ENCODE results near the gene SNF8. TPM values are rescaled to one million over a fixed set of nuclear protein-coding genes. Genes with fewer than 3 reads are reported as not detected.

The SNF8 gene
- polyA plus RNA-seq, 1 donor (not counting 4 experiments of a cell fraction or from before 2014, with no cell fraction given), result 90.5 TPM

DNA sequence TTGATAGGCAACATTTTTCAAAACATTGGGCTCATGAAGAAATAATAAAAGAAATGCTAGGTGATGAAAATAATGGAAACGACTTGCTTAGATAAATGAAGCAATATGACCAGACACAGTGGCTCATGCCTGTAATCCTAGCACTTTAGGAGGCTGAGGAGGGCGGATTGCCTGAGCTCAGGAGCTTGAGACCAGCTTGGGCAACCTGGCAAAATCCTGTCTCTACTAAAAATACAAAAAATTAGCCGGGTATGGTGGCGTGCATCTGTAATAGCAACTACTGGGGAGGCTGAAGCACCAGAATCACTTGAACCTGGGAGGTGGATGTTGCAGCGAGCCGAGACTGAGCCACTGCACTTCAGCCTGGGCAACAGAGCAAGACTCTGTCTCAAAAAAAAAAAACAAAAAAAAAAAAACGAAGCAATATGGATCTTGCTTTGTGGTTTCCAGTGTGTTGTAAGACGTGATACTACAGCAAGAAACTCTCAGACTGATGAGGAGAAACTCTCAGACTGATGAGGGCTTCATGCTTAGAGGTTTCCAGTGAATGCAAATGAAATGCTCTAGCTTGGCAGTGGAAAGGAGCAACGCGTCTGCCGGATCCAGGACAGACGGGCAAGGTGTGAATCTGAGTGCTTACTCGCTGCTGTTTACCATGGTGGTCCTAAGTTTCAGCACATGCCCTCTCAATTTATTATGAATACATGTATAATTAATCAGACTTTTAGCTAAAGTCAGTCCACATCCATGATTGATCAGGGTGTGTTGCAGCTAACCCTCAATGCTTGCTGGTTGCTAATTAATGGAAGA is 41.0 kb upstream of the SNF8 start:
- no peaks in the 10 kb centered on the region for H3K9me1 ChIP-seq (ENCODE audit: control insufficient read depth, extremely low read depth, insufficient read depth, low read length)
- H3K4me1 ChIP-seq (ENCODE audit: control insufficient read depth, extremely low read depth, insufficient read depth, low read length), result no peaks in the 10 kb centered on the region
- dilution Hi-C loops (cut with MboI; ENCODE audit: extremely low pct_ligation_motif_present, low sequenced_read_pairs), result no loop called here
- H2AFZ ChIP-seq (ENCODE audit: control insufficient read depth, low read length), result no peak overlapping the region
- peaks cover 17% of the 10 kb centered on the region for H3K27me3 ChIP-seq (ENCODE audit: control insufficient read depth, extremely low read depth, insufficient read depth, low read length)
- no peak overlapping the region for H3K4me3 ChIP-seq (ENCODE audit: control insufficient read depth in 2 of 3, extremely low read depth in 1 of 3, insufficient read depth in 2 of 3, low read depth in 1 of 3, low read length in 3 of 3)
- H3K79me2 ChIP-seq (ENCODE audit: control insufficient read depth, insufficient read depth, low read length), result no peaks in the 10 kb centered on the region
- no peaks in the 10 kb centered on the region for H3K9me3 ChIP-seq (ENCODE audit: control insufficient read depth, low read depth, low read length)
- no peaks in the 10 kb centered on the region for H3K36me3 ChIP-seq (ENCODE audit: control insufficient read depth in 2 of 2, extremely low read depth in 1 of 2, insufficient read depth in 2 of 2, low read length in 2 of 2)
- H3K9ac ChIP-seq (ENCODE audit: control insufficient read depth, extremely low read depth, insufficient read depth, low read length), result no peak overlapping the region
- FAIRE-seq, result no peak
- no peak overlapping the region for H3K27ac ChIP-seq (ENCODE audit: control insufficient read depth, insufficient read depth, low read length)
- no peaks in the 10 kb centered on the region for H4K20me1 ChIP-seq (ENCODE audit: control insufficient read depth, extremely low read depth, insufficient read depth, low read length)
- no peak for TF ChIP-seq EZH2 (IDR thresholded peaks at IDR 0.05; ENCODE audit: low read length)
- TF ChIP-seq, protein P1, sequence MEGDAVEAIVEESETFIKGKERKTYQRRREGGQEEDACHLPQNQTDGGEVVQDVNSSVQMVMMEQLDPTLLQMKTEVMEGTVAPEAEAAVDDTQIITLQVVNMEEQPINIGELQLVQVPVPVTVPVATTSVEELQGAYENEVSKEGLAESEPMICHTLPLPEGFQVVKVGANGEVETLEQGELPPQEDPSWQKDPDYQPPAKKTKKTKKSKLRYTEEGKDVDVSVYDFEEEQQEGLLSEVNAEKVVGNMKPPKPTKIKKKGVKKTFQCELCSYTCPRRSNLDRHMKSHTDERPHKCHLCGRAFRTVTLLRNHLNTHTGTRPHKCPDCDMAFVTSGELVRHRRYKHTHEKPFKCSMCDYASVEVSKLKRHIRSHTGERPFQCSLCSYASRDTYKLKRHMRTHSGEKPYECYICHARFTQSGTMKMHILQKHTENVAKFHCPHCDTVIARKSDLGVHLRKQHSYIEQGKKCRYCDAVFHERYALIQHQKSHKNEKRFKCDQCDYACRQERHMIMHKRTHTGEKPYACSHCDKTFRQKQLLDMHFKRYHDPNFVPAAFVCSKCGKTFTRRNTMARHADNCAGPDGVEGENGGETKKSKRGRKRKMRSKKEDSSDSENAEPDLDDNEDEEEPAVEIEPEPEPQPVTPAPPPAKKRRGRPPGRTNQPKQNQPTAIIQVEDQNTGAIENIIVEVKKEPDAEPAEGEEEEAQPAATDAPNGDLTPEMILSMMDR (optimal IDR thresholded peaks at IDR 0.05 in 1 of 3, IDR thresholded peaks at IDR 0.05 in 1 of 3, conservative IDR thresholded peaks at IDR 0.05 in 1 of 3; ENCODE audit: extremely low read depth in 1 of 3, insufficient read depth in 2 of 3, low read length in 3 of 3), result no peak
- no peak overlapping the region for H3K4me2 ChIP-seq (ENCODE audit: control insufficient read depth, extremely low read depth, insufficient read depth, low read depth, low read length)
- no peak for DNase-seq (ENCODE audit: low read depth, low spot score)

DNA sequence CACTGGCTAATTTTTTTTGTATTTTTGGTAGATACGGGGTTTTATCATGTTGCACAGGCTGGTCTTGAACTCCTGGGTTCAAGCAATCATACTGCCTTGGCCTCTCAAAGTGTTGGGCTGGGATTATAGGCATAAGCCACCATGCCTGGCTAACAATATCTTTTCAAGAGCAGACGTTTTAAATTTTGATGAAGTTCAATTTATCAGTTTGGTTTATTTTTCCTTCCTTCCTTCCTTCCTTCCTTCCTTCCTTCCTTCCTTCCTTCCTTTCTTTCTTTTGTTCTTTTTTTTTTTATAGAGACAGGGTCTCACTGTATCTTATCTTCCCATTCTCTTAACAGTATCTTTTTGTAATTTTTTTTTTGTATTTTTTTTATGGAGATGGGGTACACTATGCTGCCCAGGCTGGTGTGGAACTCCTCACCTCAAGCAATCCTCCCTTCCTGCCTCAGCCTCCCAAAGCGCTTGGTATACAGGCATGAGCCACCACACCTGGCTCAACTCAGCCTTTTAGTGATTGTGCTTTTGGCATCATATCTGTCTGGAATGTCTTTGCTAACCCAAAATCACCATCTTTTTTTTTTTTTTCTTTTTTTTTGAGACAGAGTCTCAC is 37.4 kb upstream of the SNF8 start:
- Histone ChIP-seq H3K9me3 (ENCODE audit: control insufficient read depth, low read depth, low read length) (no peaks in the 10 kb centered on the region), H3K27me3 (ENCODE audit: control insufficient read depth, extremely low read depth, insufficient read depth, low read length) (peaks cover 9% of the 10 kb centered on the region), H4K20me1 (ENCODE audit: control insufficient read depth, extremely low read depth, insufficient read depth, low read length) (no peaks in the 10 kb centered on the region), H3K36me3 (ENCODE audit: control insufficient read depth in 2 of 2, extremely low read depth in 1 of 2, insufficient read depth in 2 of 2, low read length in 2 of 2) (no peaks in the 10 kb centered on the region), H3K79me2 (ENCODE audit: control insufficient read depth, insufficient read depth, low read length) (no peaks in the 10 kb centered on the region), H3K4me3 (ENCODE audit: control insufficient read depth in 2 of 3, extremely low read depth in 1 of 3, insufficient read depth in 2 of 3, low read depth in 1 of 3, low read length in 3 of 3) (no peak overlapping the region), H3K27ac (ENCODE audit: control insufficient read depth, insufficient read depth, low read length) (no peak overlapping the region), H3K4me2 (ENCODE audit: control insufficient read depth, extremely low read depth, insufficient read depth, low read depth, low read length) (no peak overlapping the region), H3K9me1 (ENCODE audit: control insufficient read depth, extremely low read depth, insufficient read depth, low read length) (no peaks in the 10 kb centered on the region), H3K4me1 (ENCODE audit: control insufficient read depth, extremely low read depth, insufficient read depth, low read length) (no peaks in the 10 kb centered on the region), H3K9ac (ENCODE audit: control insufficient read depth, extremely low read depth, insufficient read depth, low read length) (no peak overlapping the region), H2AFZ (ENCODE audit: control insufficient read depth, low read length) (no peak overlapping the region)
- DNase-seq (ENCODE audit: low read depth, low spot score) (no peak), FAIRE-seq (no peak)
- dilution Hi-C loops (cut with MboI; ENCODE audit: extremely low pct_ligation_motif_present, low sequenced_read_pairs), result no loop called here
- TF ChIP-seq EZH2 (IDR thresholded peaks at IDR 0.05; ENCODE audit: low read length), result no peak
- TF ChIP-seq, protein P1 (optimal IDR thresholded peaks at IDR 0.05 in 1 of 3, IDR thresholded peaks at IDR 0.05 in 1 of 3, conservative IDR thresholded peaks at IDR 0.05 in 1 of 3; ENCODE audit: extremely low read depth in 1 of 3, insufficient read depth in 2 of 3, low read length in 3 of 3), result no peak

Measured in keratinocyte (primary cell).